Measurements from ENCODE around the gene GFOD1. TPM values are rescaled to one million over a fixed set of nuclear protein-coding genes. Genes with fewer than 3 reads are reported as not detected.

The GFOD1 gene
- total RNA-seq, 2 experiments from 2014 or later, result 2.4 TPM

- H3K27me3 Mint-ChIP-seq, result peaks cover 1% of the 10 kb centered on the region
- POLR2A ChIA-PET, result no interaction called here
- H3K27ac Mint-ChIP-seq, result no peak overlapping the region
- H3K9me3 Mint-ChIP-seq, result no peaks in the 10 kb centered on the region
- peaks cover 40% of the 10 kb centered on the region for H3K4me1 Mint-ChIP-seq
- DNase-seq, result no peak
- H3K36me3 Mint-ChIP-seq (ENCODE audit: low read depth), result no peaks in the 10 kb centered on the region
- CTCF ChIA-PET, result interaction anchor here (1.1 to 1.2 kb wide), 2 partner anchors 12 to 35 kb away, joined by 3 read pairs; no protein-coding TSS in a partner anchor
- peak overlapping the region; percentile 79 for H3K4me3 Mint-ChIP-seq
Observed at GRCh38 chr6:13488896-13489237, 1.5 kb upstream of the GFOD1 start.

GRCh38 chr6:13488015-13488895 lies 855 bp upstream of the GFOD1 start:
- Mint-ChIP-seq H3K27ac (peak overlapping the region; percentile 82), H3K4me1 (peaks cover 46% of the 10 kb centered on the region), H3K36me3 (ENCODE audit: low read depth) (no peaks in the 10 kb centered on the region), H3K27me3 (peaks cover 1% of the 10 kb centered on the region), H3K9me3 (no peaks in the 10 kb centered on the region), H3K4me3 (peak overlapping the region; percentile 79)
- ChIA-PET CTCF (interaction anchor here (0.9 to 2.4 kb wide), 4 partner anchors 10 to 87 kb away, joined by 3 to 8 read pairs (median 3); no protein-coding TSS in a partner anchor), POLR2A (no interaction called here)
- DNase-seq, result peak; percentile 37

- H3K27ac Mint-ChIP-seq, result peak overlapping the region; percentile 66
Observed at GRCh38 chr6:13486679-13487121, 700 bp downstream of the GFOD1 start.

GRCh38 chr6:13485923-13486562 lies 1.4 kb downstream of the GFOD1 start:
- DNase-seq, result peak; percentile 36
- H3K9me3 Mint-ChIP-seq, result no peaks in the 10 kb centered on the region
- peak overlapping the region; percentile 66 for H3K27ac Mint-ChIP-seq
- H3K4me1 Mint-ChIP-seq, result peaks cover 51% of the 10 kb centered on the region
- POLR2A ChIA-PET, result interaction anchor here (0.6 kb wide), 1 partner anchor 109 kb away, joined by 3 read pairs; no protein-coding TSS in a partner anchor
- no peaks in the 10 kb centered on the region for H3K36me3 Mint-ChIP-seq (ENCODE audit: low read depth)
- CTCF ChIA-PET, result interaction anchor here (0.6 to 2.4 kb wide), 7 partner anchors 62 to 306 kb away, joined by 3 to 8 read pairs (median 3); no protein-coding TSS in a partner anchor
- H3K27me3 Mint-ChIP-seq, result peaks cover 1% of the 10 kb centered on the region
- H3K4me3 Mint-ChIP-seq, result peak overlapping the region; percentile 69

More at GRCh38 chr6:13486679-13487121, 700 bp downstream of the GFOD1 start:
- Mint-ChIP-seq H3K9me3 (no peaks in the 10 kb centered on the region), H3K4me1 (peaks cover 49% of the 10 kb centered on the region), H3K36me3 (ENCODE audit: low read depth) (no peaks in the 10 kb centered on the region), H3K27me3 (peaks cover 1% of the 10 kb centered on the region), H3K4me3 (peak overlapping the region; percentile 69)
- ChIA-PET POLR2A (interaction anchor here (0.6 kb wide), 1 partner anchor 108 kb away, joined by 3 read pairs; no protein-coding TSS in a partner anchor), CTCF (interaction anchor here (0.7 to 2.4 kb wide), 9 partner anchors 8 to 153 kb away, joined by 3 to 8 read pairs (median 3); no protein-coding TSS in a partner anchor)
- peak; percentile 62 for DNase-seq

GRCh38 chr6:13485303-13485702 lies 2.1 kb downstream of the GFOD1 start:
- H3K4me1 Mint-ChIP-seq, result peaks cover 55% of the 10 kb centered on the region
- DNase-seq, result no peak
- CTCF ChIA-PET, result no interaction called here
- peak overlapping the region; percentile 69 for H3K4me3 Mint-ChIP-seq
- H3K9me3 Mint-ChIP-seq, result no peaks in the 10 kb centered on the region
- H3K27ac Mint-ChIP-seq, result no peak overlapping the region
- H3K36me3 Mint-ChIP-seq (ENCODE audit: low read depth), result no peaks in the 10 kb centered on the region
- POLR2A ChIA-PET, result interaction anchor here (0.6 kb wide), 1 partner anchor 8 kb away, joined by 5 read pairs; no protein-coding TSS in a partner anchor
- peaks cover 1% of the 10 kb centered on the region for H3K27me3 Mint-ChIP-seq

- H3K27ac Mint-ChIP-seq, result no peak overlapping the region
- peaks cover 55% of the 10 kb centered on the region for H3K4me1 Mint-ChIP-seq
- H3K4me3 Mint-ChIP-seq, result no peak overlapping the region
- no peaks in the 10 kb centered on the region for H3K9me3 Mint-ChIP-seq
- peaks cover 1% of the 10 kb centered on the region for H3K27me3 Mint-ChIP-seq
- CTCF ChIA-PET, result interaction anchor here (1.6 kb wide), 1 partner anchor 130 kb away, joined by 6 read pairs; the partner anchor contains the start of gene NOL7
- DNase-seq, result no peak
- H3K36me3 Mint-ChIP-seq (ENCODE audit: low read depth), result no peaks in the 10 kb centered on the region
- POLR2A ChIA-PET, result no interaction called here
Observed at GRCh38 chr6:13484827-13485226, 2.6 kb downstream of the GFOD1 start.

- CTCF ChIA-PET, result interaction anchor here (1.0 to 1.6 kb wide), 3 partner anchors 33 to 168 kb away, joined by 3 to 6 read pairs (median 3); partner anchors contain the start of gene NOL7
- no peak for DNase-seq
Observed at GRCh38 chr6:13484138-13484708, 3.2 kb downstream of the GFOD1 start.

GRCh38 chr6:13480631-13481501 lies 6.5 kb downstream of the GFOD1 start:
- CTCF ChIA-PET, result interaction anchor here (0.8 to 1.3 kb wide), 4 partner anchors 40 to 81 kb away, joined by 3 read pairs; no protein-coding TSS in a partner anchor
- H3K9me3 Mint-ChIP-seq, result no peaks in the 10 kb centered on the region
- peaks cover under 1% of the 10 kb centered on the region for H3K27me3 Mint-ChIP-seq
- POLR2A ChIA-PET, result no interaction called here
- no peak for DNase-seq
- no peaks in the 10 kb centered on the region for H3K36me3 Mint-ChIP-seq (ENCODE audit: low read depth)
- no peak overlapping the region for H3K4me3 Mint-ChIP-seq
- no peak overlapping the region for H3K27ac Mint-ChIP-seq
- peaks cover 42% of the 10 kb centered on the region for H3K4me1 Mint-ChIP-seq

More at GRCh38 chr6:13484138-13484708, 3.2 kb downstream of the GFOD1 start:
- no peaks in the 10 kb centered on the region for H3K36me3 Mint-ChIP-seq (ENCODE audit: low read depth)
- H3K27me3 Mint-ChIP-seq, result peaks cover 1% of the 10 kb centered on the region
- no peak overlapping the region for H3K27ac Mint-ChIP-seq
- H3K4me3 Mint-ChIP-seq, result no peak overlapping the region
- POLR2A ChIA-PET, result no interaction called here
- H3K4me1 Mint-ChIP-seq, result peaks cover 57% of the 10 kb centered on the region
- H3K9me3 Mint-ChIP-seq, result no peaks in the 10 kb centered on the region

GRCh38 chr6:13479971-13480434 lies 7.4 kb downstream of the GFOD1 start:
- Mint-ChIP-seq H3K27ac (no peak overlapping the region), H3K9me3 (no peaks in the 10 kb centered on the region), H3K4me1 (peaks cover 33% of the 10 kb centered on the region), H3K27me3 (no peaks in the 10 kb centered on the region), H3K4me3 (no peak overlapping the region), H3K36me3 (ENCODE audit: low read depth) (no peaks in the 10 kb centered on the region)
- POLR2A ChIA-PET, result no interaction called here
- no peak for DNase-seq
- CTCF ChIA-PET, result interaction anchor here (1.2 to 1.3 kb wide), 3 partner anchors 40 to 82 kb away, joined by 3 read pairs; no protein-coding TSS in a partner anchor

GRCh38 chr6:13479206-13479800 lies 8.1 kb downstream of the GFOD1 start:
- no peaks in the 10 kb centered on the region for H3K27me3 Mint-ChIP-seq
- H3K4me1 Mint-ChIP-seq, result peaks cover 26% of the 10 kb centered on the region
- no peaks in the 10 kb centered on the region for H3K9me3 Mint-ChIP-seq
- H3K4me3 Mint-ChIP-seq, result no peak overlapping the region
- H3K27ac Mint-ChIP-seq, result no peak overlapping the region
- H3K36me3 Mint-ChIP-seq (ENCODE audit: low read depth), result no peaks in the 10 kb centered on the region
- ChIA-PET CTCF (interaction anchor here (1.2 kb wide), 1 partner anchor 83 kb away, joined by 3 read pairs; no protein-coding TSS in a partner anchor), POLR2A (no interaction called here)
- DNase-seq, result no peak

GRCh38 chr6:13478525-13478966 lies 8.9 kb downstream of the GFOD1 start:
- no peak overlapping the region for H3K4me3 Mint-ChIP-seq
- no peak overlapping the region for H3K27ac Mint-ChIP-seq
- CTCF ChIA-PET, result interaction anchor here (0.8 to 1.2 kb wide), 2 partner anchors 9 to 21 kb away, joined by 3 read pairs; partner anchors contain the start of gene GFOD1
- H3K4me1 Mint-ChIP-seq, result peaks cover 19% of the 10 kb centered on the region
- POLR2A ChIA-PET, result no interaction called here
- no peak for DNase-seq
- H3K9me3 Mint-ChIP-seq, result no peaks in the 10 kb centered on the region
- no peaks in the 10 kb centered on the region for H3K36me3 Mint-ChIP-seq (ENCODE audit: low read depth)
- no peaks in the 10 kb centered on the region for H3K27me3 Mint-ChIP-seq

Data from activated CD4-positive, alpha-beta T cell treated with anti-CD3 and anti-CD28 coated beads, Interleukin-2, amount 10 ng/mL, durations not matched to agents 7 days and 5 days (primary cell).